Body of pancreas (tissue), 4 donors: Measurements from ENCODE around the gene CD6. TPM values are rescaled to one million over a fixed set of nuclear protein-coding genes. Genes with fewer than 3 reads are reported as not detected.

Source experiments
- ATAC-seq: fragments of 150-250 bp; one replicate; pipeline ENCODE4 v1.9.1; 2016
- DNase-seq, 4 donors: peaks; one replicate each; pipeline ENCODE4 v3.0.0-alpha.2; 2019
- H3K27ac ChIP-seq, 4 donors: fragments of 200-600 bp; sonication (generic); 1 replicate in 3 of 4; 2 replicates in 1 of 4; pipeline versions ENCODE4 v1.5.1 to v1.6.1; 2016 to 2019; ENCODE audit warnings: mild to moderate bottlenecking in 1 of 4, mixed read lengths in 1 of 4, moderate library complexity in 1 of 4
- H3K27me3 ChIP-seq, 2 donors: fragments of 200-600 bp; sonication (generic); one replicate each; pipeline ENCODE4 v1.6.0; 2016; ENCODE audit warnings: mild to moderate bottlenecking in 1 of 2
- H3K36me3 ChIP-seq, 2 donors: fragments of 200-600 bp; sonication (generic); replicated peaks in 1 of 2; 2 replicates each; pipeline ENCODE4 v1.5.1; 2016; ENCODE audit warnings: low read depth in 2 of 2; ENCODE audit not compliant: insufficient read depth in 1 of 2
- H3K4me1 ChIP-seq: fragments of 200-600 bp; sonication (generic); one replicate; pipeline ENCODE4 v1.6.0; 2016
- H3K4me3 ChIP-seq, 2 donors: fragments of 200-600 bp; sonication (generic); 1 replicate in 1 of 2; 2 replicates in 1 of 2; pipeline ENCODE4 v1.5.1; 2016 to 2019
- H3K9me3 ChIP-seq, 3 donors: fragments of 200-600 bp; sonication (generic); 1 replicate in 2 of 3; 2 replicates in 1 of 3; pipeline ENCODE4 v1.5.1; 2016
- CTCF ChIP-seq, 7 experiments: fragments of 450-650 bp in 4 of 7; fragments of 200-600 bp in 3 of 7; sonication (generic) in 3 of 7; IDR thresholded peaks; one replicate each; pipeline ENCODE4 v1.5.1; 2016 to 2019; ENCODE audit warnings: antibody characterized with exemption in 7 of 7
- POLR2A ChIP-seq, 3 donors: fragments of 450-650 bp; IDR thresholded peaks; one replicate each; pipeline ENCODE4 v1.6.1; 2016; ENCODE audit warnings: antibody characterized with exemption in 3 of 3, mild to moderate bottlenecking in 2 of 3
- WGBS, 2 donors: methylation state at CpG; one replicate each; pipeline ENCODE4 v1.1.5; 2017; 5-methylcytosine and 5-hydroxymethylcytosine counted together
- intact Hi-C: fragments of 100-400 bp; cut with DNase I; formaldehyde crosslinking; loops from one replicate; pipeline ENCODE4 v1.15.1; 2023
- total RNA-seq, 2 donors: library from RNA; depleted of rRNA; stranded (reverse); fragments of >200 nt; gene quantifications; one replicate each; pipeline ENCODE4 v1.1.0, GENCODE V29; 2016

Gene CD6
- total RNA-seq, 2 donors from 2014 or later, result 1.0 to 3.3 TPM

GRCh38 chr11:60996381-60997138 is 25.1 kb downstream of the CD6 start:
- ATAC-seq (peak; percentile 96), DNase-seq (peak; percentile 90 to 96 (median 96))
- Histone ChIP-seq H3K9me3 (no peaks in the 10 kb centered on the region), H3K27me3 (no peaks in the 10 kb centered on the region), H3K4me3 (no peak overlapping the region), H3K36me3 (no peaks in the 10 kb centered on the region), H3K27ac (peak overlapping the region; percentile 58 to 81 (median 73)), H3K4me1 (peaks cover 28% of the 10 kb centered on the region)
- WGBS, 2 donors, result 0 to 24% methylated on average over 3 to 13 of the region's 13 CpGs
- TF ChIP-seq POLR2A (IDR thresholded peaks at IDR 0.05) (peak in 1 of 3 donors; percentile 5), CTCF (IDR thresholded peaks at IDR 0.05) (no peak)
- intact Hi-C loops, result no loop called here

GRCh38 chr11:61000426-61000825 is 28.9 kb downstream of the CD6 start:
- Histone ChIP-seq H3K4me3 (no peak overlapping the region), H3K27ac (no peak overlapping the region), H3K4me1 (peaks cover 17% of the 10 kb centered on the region), H3K27me3 (no peaks in the 10 kb centered on the region), H3K36me3 (no peaks in the 10 kb centered on the region), H3K9me3 (no peaks in the 10 kb centered on the region)
- ATAC-seq (no peak), DNase-seq (no peak)
- intact Hi-C loops, result no loop called here
- WGBS, 2 donors, result 72% methylated on average over 10 to 11 of the region's 11 CpGs
- no peak for TF ChIP-seq CTCF (IDR thresholded peaks at IDR 0.05)
- no peak for TF ChIP-seq POLR2A (IDR thresholded peaks at IDR 0.05)

- no peak for TF ChIP-seq CTCF (IDR thresholded peaks at IDR 0.05)
- no peak for TF ChIP-seq POLR2A (IDR thresholded peaks at IDR 0.05)
- DNase-seq, result no peak
Measured at GRCh38 chr11:61001931-61002330, 30.5 kb downstream of the CD6 start.

GRCh38 chr11:61002598-61002997 is 31.1 kb downstream of the CD6 start:
- WGBS, 2 donors, result 93% methylated on average over 7 of the region's 7 CpGs
- DNase-seq (no peak), ATAC-seq (no peak)
- TF ChIP-seq POLR2A (IDR thresholded peaks at IDR 0.05) (no peak), CTCF (IDR thresholded peaks at IDR 0.05) (no peak)
- no peaks in the 10 kb centered on the region for H3K27me3 ChIP-seq
- intact Hi-C loops, result no loop called here
- peaks cover 6% of the 10 kb centered on the region for H3K4me1 ChIP-seq
- no peaks in the 10 kb centered on the region for H3K36me3 ChIP-seq
- no peak overlapping the region for H3K27ac ChIP-seq
- no peak overlapping the region for H3K4me3 ChIP-seq
- no peaks in the 10 kb centered on the region for H3K9me3 ChIP-seq

More at GRCh38 chr11:61001931-61002330, 30.5 kb downstream of the CD6 start:
- no peak for ATAC-seq
- Histone ChIP-seq H3K27me3 (no peaks in the 10 kb centered on the region), H3K4me1 (peaks cover 2% of the 10 kb centered on the region), H3K27ac (no peak overlapping the region), H3K4me3 (no peak overlapping the region), H3K9me3 (no peaks in the 10 kb centered on the region), H3K36me3 (no peaks in the 10 kb centered on the region)
- WGBS, 2 donors, result 90 to 98% methylated on average over 3 of the region's 3 CpGs
- intact Hi-C loops, result no loop called here

GRCh38 chr11:61004180-61004611 is 32.7 kb downstream of the CD6 start:
- 58 to 69% methylated on average over 9 to 10 of the region's 10 CpGs for WGBS, 2 donors
- H3K27ac ChIP-seq, result no peak overlapping the region
- DNase-seq, result no peak

More at GRCh38 chr11:61004180-61004611, 32.7 kb downstream of the CD6 start:
- Histone ChIP-seq H3K27me3 (no peaks in the 10 kb centered on the region), H3K4me3 (no peak overlapping the region), H3K36me3 (no peaks in the 10 kb centered on the region), H3K9me3 (no peaks in the 10 kb centered on the region), H3K4me1 (peaks cover 16% of the 10 kb centered on the region)
- no peak for ATAC-seq
- intact Hi-C loops, result no loop called here
- TF ChIP-seq POLR2A (IDR thresholded peaks at IDR 0.05), result no peak
- no peak for TF ChIP-seq CTCF (IDR thresholded peaks at IDR 0.05)
